Measurements from ENCODE around the gene TAS1R2. TPM values are rescaled to one million over a fixed set of nuclear protein-coding genes. Genes with fewer than 3 reads are reported as not detected.

The TAS1R2 gene
- total and polyA plus RNA-seq, 2 experiments from 2014 or later = not detected

DNA sequence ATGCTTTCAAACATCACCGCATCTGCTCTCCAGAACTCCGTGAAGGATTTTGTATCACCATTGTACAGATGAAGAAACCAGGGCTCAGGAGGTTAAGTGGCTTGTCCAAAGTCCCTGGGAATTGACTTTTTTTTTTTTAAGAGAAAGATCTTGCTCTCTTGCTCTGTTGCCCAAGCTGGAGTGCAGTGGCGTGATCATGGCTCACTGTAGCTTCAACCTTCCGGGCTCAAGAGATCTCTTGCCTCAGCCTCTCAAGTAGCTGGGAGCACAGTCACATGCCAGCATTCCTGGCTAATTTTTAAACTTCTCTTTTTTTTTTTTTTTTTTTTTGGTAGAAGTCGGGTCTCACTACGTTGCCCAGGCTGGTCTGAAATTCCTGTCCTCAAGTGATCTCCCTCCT, 6.9 kb upstream of the TAS1R2 start (continued):
- no peak for TF ChIP-seq ZNF462 (CRISPR knock-in tag; IDR thresholded peaks at IDR 0.05)
- no peak for TF ChIP-seq STAT1 (IDR thresholded peaks at IDR 0.05; ENCODE audit: unreplicated experiment)
- TF ChIP-seq NANOG (IDR thresholded peaks at IDR 0.05; ENCODE audit: borderline replicate concordance) = no peak

GRCh38 chr1:18865176-18865575, 5.7 kb upstream of the TAS1R2 start:
- Mint-ChIP-seq H3K36me3 (ENCODE audit: low read depth) (no peaks in the 10 kb centered on the region), H3K4me1 (no peaks in the 10 kb centered on the region), H3K9me3 (no peaks in the 10 kb centered on the region), H3K27me3 (ENCODE audit: insufficient read depth, low read depth, poor library complexity) (peaks cover 4% of the 10 kb centered on the region), H3K4me3 (no peak overlapping the region), H3K27ac (no peak overlapping the region)
- Histone ChIP-seq H3K27ac (ENCODE audit: low read depth) (no peak overlapping the region), H3K27me3 (ENCODE audit: insufficient read depth) (no peaks in the 10 kb centered on the region), H3K4me2 (no peak overlapping the region), H2AFZ (no peak overlapping the region), H4K20me1 (replicated peaks; ENCODE audit: insufficient read depth) (no peaks in the 10 kb centered on the region), H3K79me2 (replicated peaks; ENCODE audit: insufficient read depth) (no peaks in the 10 kb centered on the region), H3K9me2 (ENCODE audit: insufficient read depth) (no peaks in the 10 kb centered on the region), H3K4me3 (no peak overlapping the region), H3F3A (replicated peaks; ENCODE audit: low read depth) (no peaks in the 10 kb centered on the region), H3K36me3 (ENCODE audit: insufficient read depth) (no peaks in the 10 kb centered on the region), H3K4me1 (ENCODE audit: insufficient read depth) (no peaks in the 10 kb centered on the region)
- no peak for ATAC-seq
- no peak for TF ChIP-seq EZH2phosphoT487 (IDR thresholded peaks at IDR 0.05; ENCODE audit: unreplicated experiment)
- DNase-seq (ENCODE audit: low spot score) = no peak

GRCh38 chr1:18861590-18861989, 2.1 kb upstream of the TAS1R2 start:
- Mint-ChIP-seq H3K4me3 (no peak overlapping the region), H3K9me3 (no peaks in the 10 kb centered on the region), H3K4me1 (no peaks in the 10 kb centered on the region), H3K36me3 (ENCODE audit: low read depth) (no peaks in the 10 kb centered on the region), H3K27me3 (ENCODE audit: insufficient read depth, low read depth, poor library complexity) (no peaks in the 10 kb centered on the region), H3K27ac (no peak overlapping the region)
- H3K9me2 ChIP-seq (ENCODE audit: insufficient read depth) = 0 out of 2 replicates have a peak, but pooled peaks cover 10% of the 10 kb centered on the region
- no peak for ATAC-seq
- H4K20me1 ChIP-seq (replicated peaks; ENCODE audit: insufficient read depth) = no peaks in the 10 kb centered on the region
- H3K4me2 ChIP-seq = no peak overlapping the region
- no peak overlapping the region for H3K27ac ChIP-seq (ENCODE audit: low read depth)
- H3K36me3 ChIP-seq (ENCODE audit: insufficient read depth) = no peaks in the 10 kb centered on the region
- DNase-seq (ENCODE audit: low spot score) = no peak
- H2AFZ ChIP-seq = 0 out of 2 replicates have a peak overlapping the region, but pooled peaks have one; percentile 2
- H3K4me3 ChIP-seq = no peak overlapping the region
- H3K79me2 ChIP-seq (replicated peaks; ENCODE audit: insufficient read depth) = no peaks in the 10 kb centered on the region
- H3F3A ChIP-seq (replicated peaks; ENCODE audit: low read depth) = no peaks in the 10 kb centered on the region
- H3K4me1 ChIP-seq (ENCODE audit: insufficient read depth) = no peaks in the 10 kb centered on the region
- H3K27me3 ChIP-seq (ENCODE audit: insufficient read depth) = no peaks in the 10 kb centered on the region
- TF ChIP-seq NANOG (IDR thresholded peaks at IDR 0.05; ENCODE audit: borderline replicate concordance) (no peak), EZH2phosphoT487 (IDR thresholded peaks at IDR 0.05; ENCODE audit: unreplicated experiment) (no peak), CREB1 (CRISPR knock-in tag; IDR thresholded peaks at IDR 0.05; ENCODE audit: low read depth) (no peak), ETS1 (IDR thresholded peaks at IDR 0.05) (no peak)
- TF ChIP-seq, protein P1, sequence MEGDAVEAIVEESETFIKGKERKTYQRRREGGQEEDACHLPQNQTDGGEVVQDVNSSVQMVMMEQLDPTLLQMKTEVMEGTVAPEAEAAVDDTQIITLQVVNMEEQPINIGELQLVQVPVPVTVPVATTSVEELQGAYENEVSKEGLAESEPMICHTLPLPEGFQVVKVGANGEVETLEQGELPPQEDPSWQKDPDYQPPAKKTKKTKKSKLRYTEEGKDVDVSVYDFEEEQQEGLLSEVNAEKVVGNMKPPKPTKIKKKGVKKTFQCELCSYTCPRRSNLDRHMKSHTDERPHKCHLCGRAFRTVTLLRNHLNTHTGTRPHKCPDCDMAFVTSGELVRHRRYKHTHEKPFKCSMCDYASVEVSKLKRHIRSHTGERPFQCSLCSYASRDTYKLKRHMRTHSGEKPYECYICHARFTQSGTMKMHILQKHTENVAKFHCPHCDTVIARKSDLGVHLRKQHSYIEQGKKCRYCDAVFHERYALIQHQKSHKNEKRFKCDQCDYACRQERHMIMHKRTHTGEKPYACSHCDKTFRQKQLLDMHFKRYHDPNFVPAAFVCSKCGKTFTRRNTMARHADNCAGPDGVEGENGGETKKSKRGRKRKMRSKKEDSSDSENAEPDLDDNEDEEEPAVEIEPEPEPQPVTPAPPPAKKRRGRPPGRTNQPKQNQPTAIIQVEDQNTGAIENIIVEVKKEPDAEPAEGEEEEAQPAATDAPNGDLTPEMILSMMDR (conservative IDR thresholded peaks at IDR 0.05; ENCODE audit: low read depth in 2 of 2) = no peak

Data from GM23338 (cell line).